ENCODE results near the gene FOXJ3.

FOXJ3 gene

GRCh38 chr1:42311138-42311537 lies 23.9 kb downstream of the FOXJ3 start:
- peaks cover 12% of the 10 kb centered on the region for H3K36me3 ChIP-seq
- H3K27ac ChIP-seq = no peak overlapping the region
- no peaks in the 10 kb centered on the region for H3K27me3 ChIP-seq
- no peak for TF ChIP-seq CTCF (IDR thresholded peaks at IDR 0.05)
- no peak overlapping the region for H3K4me3 ChIP-seq (ENCODE audit: low read depth in 1 of 2, low read length in 1 of 2)
- H3K4me1 ChIP-seq (ENCODE audit: control insufficient read depth in 1 of 2, insufficient read depth in 1 of 2, low read depth in 1 of 2, low read length in 1 of 2) = peaks cover 12 to 19% of the 10 kb centered on the region in 2 experiments
- H3K9me3 ChIP-seq = no peaks in the 10 kb centered on the region

GRCh38 chr1:42306977-42307376 lies 28.1 kb downstream of the FOXJ3 start:
- H3K36me3 ChIP-seq = peaks cover 12% of the 10 kb centered on the region
- no peak overlapping the region for H3K4me3 ChIP-seq (ENCODE audit: low read depth in 1 of 2, low read length in 1 of 2)
- no peak for TF ChIP-seq CTCF (IDR thresholded peaks at IDR 0.05)
- no peaks in the 10 kb centered on the region for H3K4me1 ChIP-seq (ENCODE audit: control insufficient read depth in 1 of 2, insufficient read depth in 1 of 2, low read depth in 1 of 2, low read length in 1 of 2)
- H3K27ac ChIP-seq = no peak overlapping the region
- no peaks in the 10 kb centered on the region for H3K9me3 ChIP-seq
- no peaks in the 10 kb centered on the region for H3K27me3 ChIP-seq

- Histone ChIP-seq H3K4me1 (ENCODE audit: control insufficient read depth in 1 of 2, insufficient read depth in 1 of 2, low read depth in 1 of 2, low read length in 1 of 2) (no peaks in the 10 kb centered on the region), H3K27ac (no peak overlapping the region), H3K27me3 (no peaks in the 10 kb centered on the region), H3K9me3 (no peaks in the 10 kb centered on the region), H3K4me3 (ENCODE audit: low read depth in 1 of 2, low read length in 1 of 2) (no peak overlapping the region), H3K36me3 (peaks cover 12% of the 10 kb centered on the region)
- TF ChIP-seq CTCF (IDR thresholded peaks at IDR 0.05) = no peak
Measured at GRCh38 chr1:42305639-42306038, 29.4 kb downstream of the FOXJ3 start.

GRCh38 chr1:42302034-42302433 lies 33.0 kb downstream of the FOXJ3 start:
- H3K27me3 ChIP-seq = no peaks in the 10 kb centered on the region
- no peak overlapping the region for H3K4me3 ChIP-seq (ENCODE audit: low read depth in 1 of 2, low read length in 1 of 2)
- no peak for TF ChIP-seq CTCF (IDR thresholded peaks at IDR 0.05)
- no peak overlapping the region for H3K27ac ChIP-seq
- H3K36me3 ChIP-seq = no peaks in the 10 kb centered on the region
- no peaks in the 10 kb centered on the region for H3K4me1 ChIP-seq (ENCODE audit: control insufficient read depth in 1 of 2, insufficient read depth in 1 of 2, low read depth in 1 of 2, low read length in 1 of 2)
- no peaks in the 10 kb centered on the region for H3K9me3 ChIP-seq

- H3K36me3 ChIP-seq = no peaks in the 10 kb centered on the region
- no peaks in the 10 kb centered on the region for H3K27me3 ChIP-seq
- no peak overlapping the region for H3K4me3 ChIP-seq (ENCODE audit: low read depth in 1 of 2, low read length in 1 of 2)
- H3K4me1 ChIP-seq (ENCODE audit: control insufficient read depth in 1 of 2, insufficient read depth in 1 of 2, low read depth in 1 of 2, low read length in 1 of 2) = no peaks in the 10 kb centered on the region
- H3K27ac ChIP-seq = no peak overlapping the region
- TF ChIP-seq CTCF (IDR thresholded peaks at IDR 0.05) = no peak
- H3K9me3 ChIP-seq = no peaks in the 10 kb centered on the region
Measured at GRCh38 chr1:42298520-42298919, 36.5 kb downstream of the FOXJ3 start.

- Histone ChIP-seq H3K36me3 (no peaks in the 10 kb centered on the region), H3K9me3 (no peaks in the 10 kb centered on the region), H3K4me3 (ENCODE audit: low read depth in 1 of 2, low read length in 1 of 2) (no peak overlapping the region), H3K4me1 (ENCODE audit: control insufficient read depth in 1 of 2, insufficient read depth in 1 of 2, low read depth in 1 of 2, low read length in 1 of 2) (no peaks in the 10 kb centered on the region), H3K27me3 (no peaks in the 10 kb centered on the region), H3K27ac (no peak overlapping the region)
- no peak for TF ChIP-seq CTCF (IDR thresholded peaks at IDR 0.05)
Measured at GRCh38 chr1:42295816-42296215, 39.2 kb downstream of the FOXJ3 start.

Measured in neutrophil (primary cell).